H54 (cell line): ENCODE data around the gene ING5.

ENCODE experiments used
- DNase-seq: peaks from one replicate; pipeline ENCODE4 v3.0.0; 2011; ENCODE audit warnings: low spot score, mixed read lengths; ENCODE audit not compliant: insufficient read length
- FAIRE-seq: peaks from 3 replicates; lab custom pipeline; 2011; peaks lifted over from hg19 to GRCh38; lab: Jason Lieb, UNC
- POLR2A ChIP-seq: IDR thresholded peaks from 2 replicates; pipeline ENCODE4 v1.6.1; 2011; ENCODE audit warnings: low read depth, mild to moderate bottlenecking, low read length

The ING5 gene

GRCh38 chr2:241773511-241774418 lies 71.9 kb downstream of the ING5 start:
- DNase-seq: no peak
- no peak for FAIRE-seq
- TF ChIP-seq POLR2A: no peak

GRCh38 chr2:241774419-241775222 lies 72.8 kb downstream of the ING5 start:
- peak; percentile 33; the same call in 1 of the 2 replicates for TF ChIP-seq POLR2A
- DNase-seq: peak; percentile 97
- FAIRE-seq: peak; percentile 68

DNA sequence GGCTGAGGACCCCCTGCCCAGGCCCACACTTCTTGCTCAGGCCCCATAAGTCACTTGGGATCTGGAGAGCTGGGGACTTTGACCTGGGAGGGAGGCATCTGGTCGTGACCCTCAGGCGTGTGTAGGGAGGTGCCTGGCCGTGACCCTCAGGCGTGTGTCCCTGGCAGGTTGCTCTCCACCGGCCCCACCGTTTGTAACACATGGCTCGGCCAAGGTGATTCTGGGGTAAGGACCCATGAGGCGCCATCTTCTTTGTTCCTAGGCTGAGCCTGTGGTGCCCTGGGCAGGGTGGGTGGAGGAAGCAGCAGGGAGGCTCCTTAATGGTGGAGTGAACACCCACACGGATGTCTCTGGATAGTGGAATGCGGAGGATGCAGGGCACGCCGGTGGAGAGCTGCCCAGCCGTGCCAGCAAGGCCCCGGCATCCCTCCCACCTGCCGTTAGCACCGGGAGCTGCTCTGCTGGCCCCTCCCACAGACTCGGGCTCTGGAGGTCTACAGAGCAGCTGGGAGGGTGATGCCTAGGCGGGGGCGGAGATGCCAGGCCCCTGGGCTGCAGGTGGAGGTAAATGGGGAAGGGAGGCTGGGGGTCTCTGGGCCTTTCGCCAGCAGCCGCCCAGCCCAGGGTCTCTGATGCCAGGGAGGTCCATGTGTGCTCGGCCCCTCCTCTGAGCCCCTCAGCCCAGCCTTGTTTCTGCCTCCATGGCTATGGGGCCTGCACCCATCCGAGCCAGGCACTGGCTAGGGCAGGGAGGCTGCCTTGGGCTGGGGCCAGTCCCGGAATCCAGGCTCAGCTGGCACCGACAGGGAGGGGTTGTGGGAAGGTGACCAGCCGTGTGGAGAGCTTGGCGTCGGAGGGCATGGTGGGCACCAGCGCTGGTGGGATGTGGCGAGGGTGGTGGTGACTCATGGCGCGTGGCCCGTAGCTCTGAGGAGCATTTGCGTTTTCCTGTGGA lies 73.7 kb downstream of the ING5 start:
- no peak for FAIRE-seq
- TF ChIP-seq POLR2A: no peak
- DNase-seq: peak; percentile 54

DNA sequence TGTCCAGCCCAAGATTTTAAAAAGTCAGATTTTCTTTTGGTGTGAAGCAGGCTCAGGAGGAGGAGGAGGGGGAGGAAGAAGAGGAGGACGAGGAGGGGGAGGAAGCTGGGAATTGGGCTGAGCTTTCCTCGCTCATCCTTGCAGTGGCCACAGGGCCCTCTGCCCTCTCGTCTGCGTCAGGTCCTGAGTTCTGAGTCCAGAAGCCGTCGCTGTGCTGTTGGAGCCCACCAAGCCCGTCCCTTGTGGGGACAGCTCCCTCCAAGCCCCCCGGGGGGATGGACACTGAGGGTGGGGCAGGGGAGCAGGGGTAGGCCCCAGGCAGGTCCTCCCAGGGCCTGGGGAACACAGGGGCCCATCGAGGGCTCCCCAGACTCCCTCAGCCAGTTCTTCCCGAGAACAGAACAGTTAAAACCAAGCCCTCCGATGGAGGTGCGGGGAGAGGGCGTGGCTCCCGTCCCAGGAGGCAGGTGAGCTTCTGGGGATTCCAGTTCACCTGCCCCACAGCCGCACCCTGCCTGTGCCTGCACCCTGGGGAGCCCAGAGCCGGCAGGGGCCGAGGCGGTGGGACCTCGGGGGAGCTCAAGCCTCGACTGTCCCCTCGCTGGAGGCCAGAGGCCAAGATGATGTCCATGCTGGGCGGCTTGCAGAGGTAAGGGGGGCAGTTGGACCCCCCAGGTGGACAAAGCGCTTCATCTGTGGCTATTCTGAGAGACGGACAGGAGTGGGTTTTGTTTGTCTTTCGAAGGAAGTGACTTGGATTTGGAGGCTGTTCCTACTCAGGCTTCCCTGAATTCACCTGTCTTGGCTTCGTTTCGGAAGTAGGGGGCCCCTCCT lies 74.7 kb downstream of the ING5 start, which contains the start of gene GAL3ST2:
Gene GAL3ST2, plus strand, starts transcription at position 487 of the 834 bp plus-strand sequence. Its CDS starts 134 bp downstream, at position 621.
- TF ChIP-seq POLR2A: no peak
- DNase-seq: no peak
- no peak for FAIRE-seq

GRCh38 chr2:241777170-241777685 lies 75.4 kb downstream of the ING5 start:
- no peak for FAIRE-seq
- TF ChIP-seq POLR2A: no peak
- no peak for DNase-seq

- no peak for TF ChIP-seq POLR2A
- FAIRE-seq: no peak
- DNase-seq: no peak
Observed at GRCh38 chr2:241777686-241778627, 76.1 kb downstream of the ING5 start.
